PC-9 (cell line): ENCODE results near the gene MYBPC3. TPM values are rescaled to one million over a fixed set of nuclear protein-coding genes. Genes with fewer than 3 reads are reported as not detected.
A peak's percentile ranks its signal among the peaks of the same experiment; 100 is the strongest.

Experiments used
- BruUV-seq: library from RNA; stranded (reverse); fragments of 400-500 nt; replicated peaks from 2 replicates; lab custom pipeline; 2021; lab: Mats Ljungman, UMichigan
- CTCF ChIA-PET: fragments of 300-600 bp; sonication (Branson Sonifier 250); formaldehyde crosslinking; loops from one replicate; lab custom pipeline; 2022; ENCODE audit warnings: antibody characterized with exemption; lab: Charles Lee
- POLR2A ChIA-PET: fragments of 300-600 bp; sonication (Branson Sonifier 250); formaldehyde crosslinking; loops from one replicate; lab custom pipeline; 2022; ENCODE audit warnings: antibody characterized with exemption; ENCODE audit not compliant: unreplicated experiment; lab: Charles Lee
- DNase-seq, 2 experiments: peaks; one replicate each; pipeline versions ENCODE4 v3.0.0 to v3.0.0-alpha.2; 2015 to 2022; ENCODE audit warnings: mixed read lengths in 1 of 2
- H2AFZ ChIP-seq: fragments of 200-600 bp; sonication (generic); 2 replicates; pipeline ENCODE4 v1.8.1; 2017; ENCODE audit warnings: antibody characterized with exemption
- H3F3A ChIP-seq: fragments of 200-600 bp; sonication (generic); 2 replicates; pipeline ENCODE4 v1.8.1; 2017; ENCODE audit warnings: antibody characterized with exemption, mild to moderate bottlenecking, low read depth; ENCODE audit not compliant: insufficient read depth
- H3K27ac ChIP-seq: fragments of 200-600 bp; sonication (generic); 2 replicates; pipeline ENCODE4 v1.6.1; 2016; ENCODE audit warnings: mixed run types
- H3K27me3 ChIP-seq: fragments of 200-600 bp; sonication (generic); 2 replicates; pipeline ENCODE4 v1.6.1; 2016; ENCODE audit warnings: low read depth, mixed run types; ENCODE audit not compliant: insufficient read depth
- H3K36me3 ChIP-seq: fragments of 200-600 bp; sonication (generic); 2 replicates; pipeline ENCODE4 v1.6.1; 2016; ENCODE audit warnings: low read depth, mixed run types
- H3K4me1 ChIP-seq: fragments of 200-600 bp; sonication (generic); replicated peaks from 2 replicates; pipeline ENCODE4 v1.6.1; 2016; ENCODE audit warnings: mixed run types; ENCODE audit not compliant: insufficient read depth
- H3K4me2 ChIP-seq: fragments of 200-600 bp; sonication (generic); 2 replicates; pipeline ENCODE4 v1.6.1; 2017; ENCODE audit warnings: mixed run types
- H3K4me3 ChIP-seq: fragments of 200-600 bp; sonication (generic); 2 replicates; pipeline ENCODE4 v1.6.1; 2016; ENCODE audit warnings: mixed run types
- H3K79me2 ChIP-seq: fragments of 200-600 bp; sonication (generic); 2 replicates; pipeline ENCODE4 v1.6.1; 2017; ENCODE audit warnings: low read depth, mixed run types
- H3K9me2 ChIP-seq: fragments of 200-600 bp; sonication (generic); 2 replicates; pipeline ENCODE4 v1.8.1; 2017; ENCODE audit warnings: mild to moderate bottlenecking; ENCODE audit not compliant: insufficient read depth
- H3K9me3 ChIP-seq: fragments of 200-600 bp; sonication (generic); 2 replicates; pipeline ENCODE4 v1.8.1; 2016; ENCODE audit warnings: low read depth; ENCODE audit not compliant: insufficient read depth
- H4K20me1 ChIP-seq: fragments of 200-600 bp; sonication (generic); 2 replicates; pipeline ENCODE4 v1.8.1; 2017; ENCODE audit not compliant: insufficient read depth
- CTCF ChIP-seq: fragments of 200-600 bp; sonication (generic); conservative IDR thresholded peaks from 2 replicates; pipeline ENCODE4 v1.6.1; 2017; ENCODE audit warnings: mixed run types, antibody characterized with exemption, mild to moderate bottlenecking, moderate library complexity
- EZH2 ChIP-seq: fragments of 200-600 bp; sonication (generic); IDR thresholded peaks from 2 replicates; pipeline ENCODE4 v1.8.0; 2017; ENCODE audit warnings: antibody characterized with exemption, low read depth
- intact Hi-C: fragments of 100-400 bp; cut with micrococcal nuclease; formaldehyde crosslinking; loops from one replicate; pipeline ENCODE4 v1.10.0; 2022; ENCODE audit not compliant: unreplicated experiment
- total RNA-seq: library from RNA; stranded (reverse); gene quantifications from 2 replicates; pipeline ENCODE4 v1.2.3, GENCODE V29; 2021

The MYBPC3 gene
- total RNA-seq, 1 experiment from 2014 or later, result not detected

DNA sequence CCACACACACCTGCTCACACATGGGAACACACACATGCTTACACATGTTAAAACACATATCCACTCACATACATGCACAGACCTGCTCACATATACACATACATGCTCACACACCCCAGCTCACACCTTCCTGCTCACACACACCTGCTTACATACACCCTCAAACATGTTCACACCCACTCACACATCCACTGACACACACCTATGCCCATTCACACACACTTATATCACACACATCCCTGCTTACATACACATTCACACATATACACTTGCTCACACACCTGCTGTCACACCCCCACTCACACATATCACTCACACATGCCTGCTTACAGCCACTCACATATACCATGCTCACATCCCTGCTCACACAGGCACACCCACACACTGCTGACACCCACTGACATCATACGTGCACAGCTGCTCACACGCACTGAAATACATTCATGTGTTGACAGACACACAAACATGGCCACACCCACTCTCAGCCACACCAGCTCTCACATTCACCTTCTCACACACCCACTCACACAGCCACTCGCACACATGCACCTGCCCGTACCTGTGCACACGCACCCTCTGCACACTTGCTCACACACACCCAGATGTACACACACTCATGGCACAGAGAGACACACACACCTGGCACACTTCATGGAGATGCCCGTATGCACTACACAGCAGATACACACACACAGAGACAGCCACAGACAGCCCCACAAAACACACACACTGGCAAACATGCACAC, 5.7 kb upstream of the MYBPC3 start:
- intact Hi-C loops, result loop anchor here (5.0 kb wide), 3 partner anchors 531 to 991 kb away; partner anchors contain the start of gene MDK
- BruUV-seq, result no TSS peak
- Histone ChIP-seq H3K9me2 (no peaks in the 10 kb centered on the region), H4K20me1 (no peaks in the 10 kb centered on the region), H3F3A (peaks cover 28% of the 10 kb centered on the region; the same call in 1 of the 2 replicates), H3K27ac (no peak overlapping the region), H3K4me1 (no peaks in the 10 kb centered on the region), H3K79me2 (no peaks in the 10 kb centered on the region), H3K4me2 (no peak overlapping the region), H3K9me3 (no peaks in the 10 kb centered on the region), H3K27me3 (no peaks in the 10 kb centered on the region), H3K36me3 (no peaks in the 10 kb centered on the region), H3K4me3 (no peak overlapping the region), H2AFZ (no peak overlapping the region)
- peak in 1 of 2 experiments; percentile 26 for DNase-seq
- POLR2A ChIA-PET, result interaction anchor here (0.6 kb wide), 1 partner anchor 1407 kb away, joined by 7 read pairs; no protein-coding TSS in a partner anchor
- CTCF ChIA-PET, result no interaction called here
- TF ChIP-seq CTCF, result no peak

- POLR2A ChIA-PET, result no interaction called here
- BruUV-seq, result no TSS peak
- Histone ChIP-seq H3K4me3 (no peak overlapping the region), H2AFZ (no peak overlapping the region), H3K9me3 (no peaks in the 10 kb centered on the region), H3K36me3 (no peaks in the 10 kb centered on the region), H3K27me3 (no peaks in the 10 kb centered on the region), H3K4me2 (no peak overlapping the region), H3F3A (peaks cover 28% of the 10 kb centered on the region; the same call in 1 of the 2 replicates), H3K27ac (no peak overlapping the region), H3K9me2 (no peaks in the 10 kb centered on the region), H3K4me1 (no peaks in the 10 kb centered on the region), H3K79me2 (no peaks in the 10 kb centered on the region), H4K20me1 (no peaks in the 10 kb centered on the region)
- CTCF ChIA-PET, result no interaction called here
- TF ChIP-seq EZH2, result no peak
- no peak for TF ChIP-seq CTCF
- intact Hi-C loops, result loop anchor here (5.0 kb wide), 3 partner anchors 530 to 990 kb away; partner anchors contain the start of gene MDK
- DNase-seq, result peak in 1 of 2 experiments; percentile 21
Observed at GRCh38 chr11:47356998-47357329, 4.5 kb upstream of the MYBPC3 start.

GRCh38 chr11:47356129-47356997, 3.9 kb upstream of the MYBPC3 start:
- BruUV-seq, result no TSS peak
- CTCF ChIA-PET, result no interaction called here
- no peak overlapping the region for H3K4me2 ChIP-seq

More at GRCh38 chr11:47356129-47356997, 3.9 kb upstream of the MYBPC3 start:
- H3K9me3 ChIP-seq, result no peaks in the 10 kb centered on the region
- no peaks in the 10 kb centered on the region for H3K27me3 ChIP-seq
- peaks cover 28% of the 10 kb centered on the region; the same call in 1 of the 2 replicates for H3F3A ChIP-seq
- no peaks in the 10 kb centered on the region for H4K20me1 ChIP-seq
- no peaks in the 10 kb centered on the region for H3K36me3 ChIP-seq
- TF ChIP-seq EZH2, result no peak
- TF ChIP-seq CTCF, result no peak
- no peaks in the 10 kb centered on the region for H3K9me2 ChIP-seq
- H3K4me3 ChIP-seq, result no peak overlapping the region
- H3K4me1 ChIP-seq, result no peaks in the 10 kb centered on the region
- H2AFZ ChIP-seq, result no peak overlapping the region
- intact Hi-C loops, result loop anchor here (5.0 kb wide), 3 partner anchors 529 to 989 kb away; partner anchors contain the start of gene MDK
- POLR2A ChIA-PET, result no interaction called here
- H3K79me2 ChIP-seq, result no peaks in the 10 kb centered on the region
- H3K27ac ChIP-seq, result no peak overlapping the region
- peak in 1 of 2 experiments; percentile 28 for DNase-seq
